GM12865 (cell line): ENCODE results near the gene ANKRD53.

Source experiments
- DNase-seq: peaks from one replicate; pipeline ENCODE4 v3.0.0; 2010; ENCODE audit warnings: low read depth
- H3K4me3 ChIP-seq: 2 replicates; pipeline ENCODE4 v1.5.1; 2011; ENCODE audit warnings: mild to moderate bottlenecking, low read depth, low read length, control low read depth
- TF ChIP-seq, protein P1 (sequence below): IDR thresholded peaks from 2 replicates; pipeline ENCODE4 v1.5.1; 2011; ENCODE audit warnings: low read length, control low read depth, low read depth, inconsistent platforms; ENCODE audit not compliant: insufficient read depth; ENCODE audit errors: missing control alignments

ANKRD53 gene, protein sequence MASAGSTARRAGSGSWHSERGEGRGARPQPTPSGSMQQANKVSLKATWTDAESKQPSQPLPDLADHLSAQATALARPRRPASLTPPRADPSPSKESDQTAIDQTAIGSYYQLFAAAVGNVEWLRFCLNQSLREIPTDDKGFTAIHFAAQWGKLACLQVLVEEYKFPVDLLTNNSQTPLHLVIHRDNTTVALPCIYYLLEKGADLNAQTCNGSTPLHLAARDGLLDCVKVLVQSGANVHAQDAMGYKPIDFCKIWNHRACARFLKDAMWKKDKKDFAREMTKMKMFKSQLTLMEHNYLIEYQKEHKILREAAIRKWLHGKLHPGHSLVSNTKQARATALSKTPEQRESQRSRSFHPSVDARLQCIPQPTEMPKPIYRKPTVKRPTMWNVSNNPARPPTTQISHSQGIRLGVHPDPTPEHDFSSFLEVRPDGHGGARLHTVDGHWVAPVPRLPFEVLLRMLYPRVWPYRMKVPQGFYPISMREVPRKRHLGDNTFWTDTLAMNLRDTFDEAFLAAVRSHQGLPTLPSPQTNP

GRCh38 chr2:70978341-70979179 is at the start of gene ANKRD53:
TSS of gene ANKRD53 (plus strand) at chr2:70978630. CDS start at chr2:70978646, 16 bp downstream.
- TF ChIP-seq, protein P1, sequence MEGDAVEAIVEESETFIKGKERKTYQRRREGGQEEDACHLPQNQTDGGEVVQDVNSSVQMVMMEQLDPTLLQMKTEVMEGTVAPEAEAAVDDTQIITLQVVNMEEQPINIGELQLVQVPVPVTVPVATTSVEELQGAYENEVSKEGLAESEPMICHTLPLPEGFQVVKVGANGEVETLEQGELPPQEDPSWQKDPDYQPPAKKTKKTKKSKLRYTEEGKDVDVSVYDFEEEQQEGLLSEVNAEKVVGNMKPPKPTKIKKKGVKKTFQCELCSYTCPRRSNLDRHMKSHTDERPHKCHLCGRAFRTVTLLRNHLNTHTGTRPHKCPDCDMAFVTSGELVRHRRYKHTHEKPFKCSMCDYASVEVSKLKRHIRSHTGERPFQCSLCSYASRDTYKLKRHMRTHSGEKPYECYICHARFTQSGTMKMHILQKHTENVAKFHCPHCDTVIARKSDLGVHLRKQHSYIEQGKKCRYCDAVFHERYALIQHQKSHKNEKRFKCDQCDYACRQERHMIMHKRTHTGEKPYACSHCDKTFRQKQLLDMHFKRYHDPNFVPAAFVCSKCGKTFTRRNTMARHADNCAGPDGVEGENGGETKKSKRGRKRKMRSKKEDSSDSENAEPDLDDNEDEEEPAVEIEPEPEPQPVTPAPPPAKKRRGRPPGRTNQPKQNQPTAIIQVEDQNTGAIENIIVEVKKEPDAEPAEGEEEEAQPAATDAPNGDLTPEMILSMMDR, result no peak
- DNase-seq, result no peak
- peak within 1 kb of the TSS; percentile 58 for H3K4me3 ChIP-seq

GRCh38 chr2:70930371-70931329 is 47.8 kb upstream of the ANKRD53 start:
- no peak overlapping the region for H3K4me3 ChIP-seq
- TF ChIP-seq, protein P1, result no peak

GRCh38 chr2:70931376-70932000 is 46.9 kb upstream of the ANKRD53 start:
- TF ChIP-seq, protein P1, result no peak
- DNase-seq, result no peak
- H3K4me3 ChIP-seq, result no peak overlapping the region

More at GRCh38 chr2:70930371-70931329, 47.8 kb upstream of the ANKRD53 start:
- no peak for DNase-seq

- DNase-seq, result no peak
- no peak overlapping the region for H3K4me3 ChIP-seq
- TF ChIP-seq, protein P1, result no peak
These were observed 45.7 kb upstream of the ANKRD53 start for GRCh38 chr2:70932631-70933230.

DNA sequence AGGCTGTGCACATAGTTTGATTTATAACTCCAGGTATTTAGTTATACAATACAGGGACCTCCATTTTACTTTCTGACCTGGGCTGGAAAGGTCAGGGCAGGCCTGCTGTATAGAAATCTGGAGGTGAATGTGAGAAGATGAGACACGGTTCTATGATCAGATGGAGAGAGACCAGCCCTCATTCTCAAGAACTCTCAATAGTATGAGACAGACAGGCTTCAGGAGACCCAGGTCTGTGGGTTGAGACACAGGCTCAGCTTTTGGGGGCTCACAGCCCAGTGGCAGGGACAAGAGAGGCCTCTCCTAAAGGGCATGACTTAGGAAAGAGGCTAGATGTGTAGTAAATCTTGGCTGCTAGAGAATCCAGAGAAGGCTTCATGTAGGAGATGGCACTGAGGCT is 43.4 kb upstream of the ANKRD53 start:
- TF ChIP-seq, protein P1, result no peak
- H3K4me3 ChIP-seq, result no peak overlapping the region
- no peak for DNase-seq
